HG02798 (cell line): Measurements from ENCODE around the gene CBX2.

ENCODE experiments used
- ATAC-seq: cut with Tn5 transposase; IDR thresholded peaks from one replicate; pipeline ENCODE4 v1.9.1; 2021; ENCODE audit warnings: mild to moderate bottlenecking; ENCODE audit not compliant: unreplicated experiment, poor library complexity

The CBX2 gene

GRCh38 chr17:79836510-79836971 lies 58.6 kb downstream of the CBX2 start:
- no peak for ATAC-seq

- ATAC-seq: no peak
These were observed 59.3 kb downstream of the CBX2 start for GRCh38 chr17:79836972-79837887.
